ENCODE measurements around the gene CST9. TPM values are rescaled to one million over a fixed set of nuclear protein-coding genes. Genes with fewer than 3 reads are reported as not detected.

Gene CST9
- total RNA-seq, 1 experiment from 2014 or later, result not detected

DNA sequence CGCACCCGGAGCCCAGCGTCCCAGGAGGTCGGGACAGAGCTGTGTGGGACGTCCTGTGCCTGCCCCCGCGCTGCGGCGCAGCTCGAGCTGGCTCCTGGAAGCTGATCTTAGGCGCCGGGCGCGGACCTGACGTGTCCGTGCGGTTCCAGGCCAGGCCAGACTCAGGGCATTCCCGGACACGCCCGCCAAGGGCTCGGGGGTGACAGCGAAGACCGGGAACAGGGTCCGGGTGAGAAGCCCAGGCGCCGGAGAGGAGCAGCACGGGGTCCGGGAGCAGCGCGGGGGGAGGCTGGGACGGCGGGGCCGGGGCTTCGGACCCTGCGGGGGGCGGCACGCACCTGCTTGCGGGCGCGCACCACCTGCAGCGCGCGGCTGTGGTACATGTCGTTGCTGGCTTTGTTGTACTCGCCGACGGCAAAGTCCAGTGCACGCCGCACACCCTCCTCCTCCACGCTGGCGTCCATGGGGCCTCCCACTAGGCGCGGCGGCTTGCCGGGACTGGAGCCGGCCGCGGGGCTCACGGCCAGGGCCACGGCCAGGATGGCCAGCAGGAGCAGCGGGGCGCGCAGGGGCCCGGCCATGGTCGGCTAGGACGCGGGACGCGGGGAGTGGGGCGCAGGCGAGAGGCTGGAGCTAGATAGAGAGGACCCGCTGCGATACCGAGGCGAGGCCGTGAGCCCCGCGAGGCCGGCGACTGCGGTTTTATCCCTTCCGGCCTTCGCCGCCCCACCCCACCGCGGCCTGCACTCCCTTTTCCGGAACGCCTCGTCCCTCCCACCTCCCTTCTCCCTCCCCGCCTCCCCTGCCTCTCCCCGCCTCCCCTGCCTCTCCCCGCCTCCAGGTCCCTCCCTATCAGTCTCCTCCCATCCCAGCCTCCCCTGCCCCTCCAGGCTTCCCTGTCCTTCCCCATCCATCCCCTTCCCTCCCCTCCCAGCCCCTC lies 31.8 kb upstream of the CST9 start, which contains the start of gene CST3:
TSS of gene CST3 (minus strand) at position 674 of the 940 bp plus-strand sequence. CDS start at position 581, 93 bp downstream.
- Histone ChIP-seq H3K4me1 (ENCODE audit: control insufficient read depth, insufficient read depth, low read length) (peaks cover 8% of the 10 kb centered on the region), H3K27ac (ENCODE audit: low read length) (peak within 1 kb of the TSS; percentile 36), H3K9me3 (ENCODE audit: control insufficient read depth, insufficient read depth, low read depth, low read length) (no peaks in the 10 kb centered on the region), H3K4me3 (ENCODE audit: low read depth in 2 of 2, low read length in 2 of 2) (peak within 1 kb of the TSS; percentile 76 to 88), H3K27me3 (ENCODE audit: control insufficient read depth, insufficient read depth, low read length) (no peaks in the 10 kb centered on the region), H3K36me3 (ENCODE audit: control insufficient read depth, insufficient read depth, low read length) (no peaks in the 10 kb centered on the region)
- POLR2A ChIA-PET, result no interaction called here
- ATAC-seq (peak; percentile 91), DNase-seq (ENCODE audit: low read depth, low spot score) (peak; percentile 25)
- in situ Hi-C loops (cut with HindIII; ENCODE audit: low pct_unique_long_range_greater_than_20kb, low sequenced_read_pairs) (no loop called here), intact Hi-C loops (cut with micrococcal nuclease; ENCODE audit: unreplicated experiment) (no loop called here)
- CTCF ChIA-PET, result no interaction called here
- no peak for TF ChIP-seq TCF7L2 (IDR thresholded peaks at IDR 0.05; ENCODE audit: low read depth, low read length)
- TF ChIP-seq SIN3A (IDR thresholded peaks at IDR 0.05; ENCODE audit: borderline replicate concordance, insufficient read depth, low read depth, low read length), result peak; percentile 59; the same call in 1 of the 2 replicates
- TF ChIP-seq, protein P1, sequence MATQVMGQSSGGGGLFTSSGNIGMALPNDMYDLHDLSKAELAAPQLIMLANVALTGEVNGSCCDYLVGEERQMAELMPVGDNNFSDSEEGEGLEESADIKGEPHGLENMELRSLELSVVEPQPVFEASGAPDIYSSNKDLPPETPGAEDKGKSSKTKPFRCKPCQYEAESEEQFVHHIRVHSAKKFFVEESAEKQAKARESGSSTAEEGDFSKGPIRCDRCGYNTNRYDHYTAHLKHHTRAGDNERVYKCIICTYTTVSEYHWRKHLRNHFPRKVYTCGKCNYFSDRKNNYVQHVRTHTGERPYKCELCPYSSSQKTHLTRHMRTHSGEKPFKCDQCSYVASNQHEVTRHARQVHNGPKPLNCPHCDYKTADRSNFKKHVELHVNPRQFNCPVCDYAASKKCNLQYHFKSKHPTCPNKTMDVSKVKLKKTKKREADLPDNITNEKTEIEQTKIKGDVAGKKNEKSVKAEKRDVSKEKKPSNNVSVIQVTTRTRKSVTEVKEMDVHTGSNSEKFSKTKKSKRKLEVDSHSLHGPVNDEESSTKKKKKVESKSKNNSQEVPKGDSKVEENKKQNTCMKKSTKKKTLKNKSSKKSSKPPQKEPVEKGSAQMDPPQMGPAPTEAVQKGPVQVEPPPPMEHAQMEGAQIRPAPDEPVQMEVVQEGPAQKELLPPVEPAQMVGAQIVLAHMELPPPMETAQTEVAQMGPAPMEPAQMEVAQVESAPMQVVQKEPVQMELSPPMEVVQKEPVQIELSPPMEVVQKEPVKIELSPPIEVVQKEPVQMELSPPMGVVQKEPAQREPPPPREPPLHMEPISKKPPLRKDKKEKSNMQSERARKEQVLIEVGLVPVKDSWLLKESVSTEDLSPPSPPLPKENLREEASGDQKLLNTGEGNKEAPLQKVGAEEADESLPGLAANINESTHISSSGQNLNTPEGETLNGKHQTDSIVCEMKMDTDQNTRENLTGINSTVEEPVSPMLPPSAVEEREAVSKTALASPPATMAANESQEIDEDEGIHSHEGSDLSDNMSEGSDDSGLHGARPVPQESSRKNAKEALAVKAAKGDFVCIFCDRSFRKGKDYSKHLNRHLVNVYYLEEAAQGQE (IDR thresholded peaks at IDR 0.05; ENCODE audit: insufficient read depth in 1 of 2, low read depth in 2 of 2, low read length in 1 of 2), result no peak
- TF ChIP-seq POLR2AphosphoS5 (IDR thresholded peaks at IDR 0.05; ENCODE audit: low read depth, low read length), result peak; percentile 82
- TF ChIP-seq, protein P2, sequence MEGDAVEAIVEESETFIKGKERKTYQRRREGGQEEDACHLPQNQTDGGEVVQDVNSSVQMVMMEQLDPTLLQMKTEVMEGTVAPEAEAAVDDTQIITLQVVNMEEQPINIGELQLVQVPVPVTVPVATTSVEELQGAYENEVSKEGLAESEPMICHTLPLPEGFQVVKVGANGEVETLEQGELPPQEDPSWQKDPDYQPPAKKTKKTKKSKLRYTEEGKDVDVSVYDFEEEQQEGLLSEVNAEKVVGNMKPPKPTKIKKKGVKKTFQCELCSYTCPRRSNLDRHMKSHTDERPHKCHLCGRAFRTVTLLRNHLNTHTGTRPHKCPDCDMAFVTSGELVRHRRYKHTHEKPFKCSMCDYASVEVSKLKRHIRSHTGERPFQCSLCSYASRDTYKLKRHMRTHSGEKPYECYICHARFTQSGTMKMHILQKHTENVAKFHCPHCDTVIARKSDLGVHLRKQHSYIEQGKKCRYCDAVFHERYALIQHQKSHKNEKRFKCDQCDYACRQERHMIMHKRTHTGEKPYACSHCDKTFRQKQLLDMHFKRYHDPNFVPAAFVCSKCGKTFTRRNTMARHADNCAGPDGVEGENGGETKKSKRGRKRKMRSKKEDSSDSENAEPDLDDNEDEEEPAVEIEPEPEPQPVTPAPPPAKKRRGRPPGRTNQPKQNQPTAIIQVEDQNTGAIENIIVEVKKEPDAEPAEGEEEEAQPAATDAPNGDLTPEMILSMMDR (IDR thresholded peaks at IDR 0.05), result no peak
- BruUV-seq (replicated peaks), result no TSS peak

DNA sequence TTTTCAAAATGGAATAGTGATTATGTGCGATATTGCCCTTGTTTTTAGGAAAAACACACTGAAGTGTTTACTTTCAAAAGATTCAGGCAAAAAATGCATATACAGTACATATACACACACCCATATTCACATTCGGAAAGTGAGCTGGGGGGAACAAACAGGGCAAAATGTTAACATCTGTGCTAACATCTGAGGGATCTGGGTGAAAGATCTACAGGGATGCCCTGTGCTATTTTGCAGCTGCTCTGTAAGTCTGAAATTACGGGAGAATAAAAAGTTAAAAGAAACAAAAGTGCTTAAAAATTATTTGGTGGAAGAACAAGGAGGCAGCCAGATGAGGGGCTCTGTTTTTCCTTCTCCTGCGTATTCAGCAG lies 31.2 kb upstream of the CST9 start:
- in situ Hi-C loops (cut with HindIII; ENCODE audit: low pct_unique_long_range_greater_than_20kb, low sequenced_read_pairs) (no loop called here), intact Hi-C loops (cut with micrococcal nuclease; ENCODE audit: unreplicated experiment) (no loop called here)
- Histone ChIP-seq H3K27me3 (ENCODE audit: control insufficient read depth, insufficient read depth, low read length) (no peaks in the 10 kb centered on the region), H3K36me3 (ENCODE audit: control insufficient read depth, insufficient read depth, low read length) (no peaks in the 10 kb centered on the region), H3K4me3 (ENCODE audit: low read depth in 2 of 2, low read length in 2 of 2) (peak overlapping the region; percentile 76 to 88), H3K4me1 (ENCODE audit: control insufficient read depth, insufficient read depth, low read length) (peaks cover 8% of the 10 kb centered on the region), H3K9me3 (ENCODE audit: control insufficient read depth, insufficient read depth, low read depth, low read length) (no peaks in the 10 kb centered on the region), H3K27ac (ENCODE audit: low read length) (peak overlapping the region; percentile 36)
- CTCF ChIA-PET, result no interaction called here
- no TSS peak for BruUV-seq (replicated peaks)
- no peak for ATAC-seq
- DNase-seq (ENCODE audit: low read depth, low spot score), result no peak
- POLR2A ChIA-PET, result no interaction called here
- TF ChIP-seq SIN3A (IDR thresholded peaks at IDR 0.05; ENCODE audit: borderline replicate concordance, insufficient read depth, low read depth, low read length) (no peak), TCF7L2 (IDR thresholded peaks at IDR 0.05; ENCODE audit: low read depth, low read length) (no peak), POLR2AphosphoS5 (IDR thresholded peaks at IDR 0.05; ENCODE audit: low read depth, low read length) (no peak)
- TF ChIP-seq, protein P2 (IDR thresholded peaks at IDR 0.05), result no peak
- TF ChIP-seq, protein P1 (IDR thresholded peaks at IDR 0.05; ENCODE audit: insufficient read depth in 1 of 2, low read depth in 2 of 2, low read length in 1 of 2), result no peak

All from Panc1 (cell line).